Muscle layer of colon (tissue), 2 donors: Measurements from ENCODE around the gene MEIKIN.
"Not testable (repeated sequence)": the region's sequence is repeated elsewhere in the genome, so short reads cannot be mapped to it uniquely, and the experiment has no call there.

Experiments
- H3K27ac ChIP-seq: one replicate; pipeline ENCODE4 v1.7.0; 2013; ENCODE audit warnings: low read depth, mild to moderate bottlenecking, low read length, moderate library complexity
- H3K27me3 ChIP-seq, 2 donors: one replicate each; pipeline ENCODE4 v1.7.0; 2013; ENCODE audit warnings: low read length in 2 of 2, mild to moderate bottlenecking in 2 of 2; ENCODE audit not compliant: insufficient read depth in 2 of 2, control insufficient read depth in 1 of 2
- H3K36me3 ChIP-seq: one replicate; pipeline ENCODE4 v1.7.0; 2013; ENCODE audit warnings: mild to moderate bottlenecking, low read length; ENCODE audit not compliant: insufficient read depth
- H3K4me1 ChIP-seq: one replicate; pipeline ENCODE4 v1.7.0; 2013; ENCODE audit warnings: mild to moderate bottlenecking, low read length; ENCODE audit not compliant: insufficient read depth
- H3K4me3 ChIP-seq, 2 donors: one replicate each; pipeline ENCODE4 v1.7.0; 2013; ENCODE audit warnings: low read length in 2 of 2, low read depth in 1 of 2, mild to moderate bottlenecking in 1 of 2, moderate library complexity in 1 of 2
- H3K9ac ChIP-seq: one replicate; pipeline ENCODE4 v1.7.0; 2013; ENCODE audit warnings: low read length
- H3K9me3 ChIP-seq: one replicate; pipeline ENCODE4 v1.7.0; 2013; ENCODE audit warnings: mild to moderate bottlenecking, low read length
- donor health status: abdominal sarcoma.
- donor health status: Adenocarcinoma of cecum.

The MEIKIN gene

DNA sequence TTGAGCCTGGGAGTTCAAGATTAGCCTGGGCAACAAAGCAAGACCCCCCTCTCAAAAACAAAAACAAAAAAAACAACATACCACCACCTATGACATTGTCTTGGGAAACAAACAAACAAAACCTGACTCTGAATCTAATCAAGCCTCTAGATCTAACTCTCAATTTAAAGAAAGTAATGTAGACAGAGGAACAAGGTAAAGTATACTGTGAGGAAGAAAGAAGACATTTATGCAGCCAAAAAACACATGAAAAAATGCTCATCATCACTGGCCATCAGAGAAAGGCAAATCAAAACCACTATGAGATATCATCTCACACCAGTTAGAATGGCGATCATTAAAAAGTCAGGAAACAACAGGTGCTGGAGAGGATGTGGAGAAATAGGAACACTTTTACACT, 167.3 kb downstream of the MEIKIN start:
- H3K27me3 ChIP-seq, H3K9me3 ChIP-seq, H3K9ac ChIP-seq, H3K4me3 ChIP-seq, H3K36me3 ChIP-seq, H3K27ac ChIP-seq: not testable (repeated sequence)
- H3K4me1 ChIP-seq, result peaks cover 28% of the 10 kb centered on the region

DNA sequence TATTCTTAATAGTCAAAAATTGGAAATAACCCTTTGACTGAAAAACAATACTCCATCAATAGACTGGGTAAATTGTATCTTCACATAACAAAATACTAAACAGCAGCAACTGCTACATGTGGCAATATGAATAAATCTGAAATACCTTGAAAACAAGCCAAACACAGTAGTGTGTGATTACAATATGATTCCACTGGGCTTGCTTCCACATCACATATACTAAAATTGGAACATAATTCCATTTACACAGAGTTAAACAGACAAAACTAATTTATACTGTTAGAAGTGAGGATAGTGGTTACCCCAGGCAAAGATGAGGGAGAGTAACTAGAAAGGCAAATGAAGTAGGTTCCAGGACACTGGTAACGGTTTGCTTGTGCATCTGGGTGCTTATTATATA, 169.0 kb downstream of the MEIKIN start:
- Histone ChIP-seq H3K27ac (no peak overlapping the region), H3K4me1 (peaks cover 36% of the 10 kb centered on the region), H3K4me3 (no peak overlapping the region)

DNA sequence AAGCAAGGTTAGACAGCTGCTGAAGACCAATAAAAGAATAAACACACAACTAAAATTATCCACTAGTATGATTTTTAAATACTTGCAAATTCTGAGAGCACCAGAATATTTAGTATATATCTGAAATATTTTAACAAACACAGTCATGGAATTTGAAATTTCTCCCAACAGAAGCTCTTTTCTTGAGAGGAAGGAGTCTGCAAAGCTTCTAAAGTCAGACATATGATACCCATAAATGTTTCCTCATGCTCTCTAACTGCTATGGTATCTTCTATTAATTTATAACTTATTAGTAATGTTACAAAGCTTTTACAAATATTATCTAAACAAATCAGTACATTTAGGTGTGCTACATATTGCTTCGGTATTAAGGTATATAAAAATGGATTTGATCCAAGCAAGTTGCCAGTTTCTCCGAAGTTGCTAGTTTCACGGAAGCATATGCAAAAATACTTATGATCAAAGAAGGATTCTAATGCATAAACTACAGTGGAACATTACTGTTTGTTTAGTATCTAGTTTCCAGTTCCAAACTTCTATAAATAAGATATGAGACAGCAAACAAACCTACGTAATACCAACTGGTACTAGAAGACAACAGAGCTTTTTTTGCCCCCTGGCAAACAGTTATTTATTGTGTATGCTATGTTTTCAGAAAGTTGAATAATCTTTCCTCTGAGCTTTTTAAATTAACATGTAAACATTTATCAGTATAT, 170.7 kb downstream of the MEIKIN start:
- H3K27ac ChIP-seq, result no peak overlapping the region
- H3K4me1 ChIP-seq, result peaks cover 48% of the 10 kb centered on the region
- no peak overlapping the region for H3K4me3 ChIP-seq
- H3K9me3 ChIP-seq, result no peaks in the 10 kb centered on the region
- H3K9ac ChIP-seq, result no peak overlapping the region
- H3K36me3 ChIP-seq, result no peaks in the 10 kb centered on the region
- no peaks in the 10 kb centered on the region for H3K27me3 ChIP-seq

More for the DNA sequence above, 169.0 kb downstream of the MEIKIN start:
- H3K27me3 ChIP-seq, result no peaks in the 10 kb centered on the region
- no peak overlapping the region for H3K9ac ChIP-seq
- no peaks in the 10 kb centered on the region for H3K36me3 ChIP-seq
- no peaks in the 10 kb centered on the region for H3K9me3 ChIP-seq

GRCh38 chr5:131773805-131774204, 171.7 kb downstream of the MEIKIN start:
- Histone ChIP-seq H3K4me1 (peaks cover 50% of the 10 kb centered on the region), H3K27ac (no peak overlapping the region), H3K4me3 (no peak overlapping the region), H3K9ac (no peak overlapping the region), H3K9me3 (no peaks in the 10 kb centered on the region), H3K27me3 (no peaks in the 10 kb centered on the region), H3K36me3 (no peaks in the 10 kb centered on the region)

GRCh38 chr5:131771692-131772091, 173.8 kb downstream of the MEIKIN start:
- no peaks in the 10 kb centered on the region for H3K9me3 ChIP-seq
- peaks cover 39% of the 10 kb centered on the region for H3K4me1 ChIP-seq
- H3K27me3 ChIP-seq, result no peaks in the 10 kb centered on the region
- H3K9ac ChIP-seq, result no peak overlapping the region
- no peak overlapping the region for H3K4me3 ChIP-seq
- H3K36me3 ChIP-seq, result no peaks in the 10 kb centered on the region
- no peak overlapping the region for H3K27ac ChIP-seq

DNA sequence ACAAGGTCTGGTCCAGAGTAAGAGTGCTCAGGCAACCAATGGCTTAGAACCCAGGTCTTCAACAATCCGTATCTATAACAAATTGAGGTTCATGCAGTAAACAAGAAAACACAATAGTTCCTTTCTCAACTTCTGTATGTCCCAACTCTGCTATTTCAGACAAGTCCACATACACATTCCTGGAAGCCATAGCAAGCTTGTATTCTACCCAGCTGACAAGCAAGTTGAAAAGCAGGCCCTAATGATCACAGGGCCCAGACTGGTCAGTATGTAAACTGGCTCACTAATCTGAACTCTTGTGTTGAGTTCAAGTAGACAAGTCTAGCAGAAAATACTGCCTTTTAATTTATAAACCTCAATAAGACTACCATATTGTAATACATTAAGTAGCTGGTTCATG, 175.5 kb downstream of the MEIKIN start:
- no peaks in the 10 kb centered on the region for H3K36me3 ChIP-seq
- H3K4me1 ChIP-seq, result peaks cover 29% of the 10 kb centered on the region
- H3K27ac ChIP-seq, result no peak overlapping the region

GRCh38 chr5:131769336-131769735, 176.1 kb downstream of the MEIKIN start:
- H3K27me3 ChIP-seq, result no peaks in the 10 kb centered on the region
- H3K9ac ChIP-seq, result no peak overlapping the region
- H3K4me1 ChIP-seq, result peaks cover 29% of the 10 kb centered on the region
- H3K4me3 ChIP-seq, result no peak overlapping the region
- H3K36me3 ChIP-seq, result no peaks in the 10 kb centered on the region
- no peaks in the 10 kb centered on the region for H3K9me3 ChIP-seq
- H3K27ac ChIP-seq, result no peak overlapping the region

More for the DNA sequence above, 175.5 kb downstream of the MEIKIN start:
- H3K27me3 ChIP-seq, result no peaks in the 10 kb centered on the region
- H3K9me3 ChIP-seq, result no peaks in the 10 kb centered on the region
- no peak overlapping the region for H3K4me3 ChIP-seq
- no peak overlapping the region for H3K9ac ChIP-seq

GRCh38 chr5:131767891-131768290, 177.6 kb downstream of the MEIKIN start:
- peaks cover 22% of the 10 kb centered on the region for H3K4me1 ChIP-seq
- no peak overlapping the region for H3K4me3 ChIP-seq
- no peak overlapping the region for H3K9ac ChIP-seq
- no peaks in the 10 kb centered on the region for H3K36me3 ChIP-seq
- no peaks in the 10 kb centered on the region for H3K9me3 ChIP-seq
- no peak overlapping the region for H3K27ac ChIP-seq
- no peaks in the 10 kb centered on the region for H3K27me3 ChIP-seq

GRCh38 chr5:131766689-131767088, 178.8 kb downstream of the MEIKIN start:
- Histone ChIP-seq H3K9ac (no peak overlapping the region), H3K27me3 (no peaks in the 10 kb centered on the region), H3K36me3 (no peaks in the 10 kb centered on the region), H3K4me1 (peaks cover 20% of the 10 kb centered on the region), H3K9me3 (no peaks in the 10 kb centered on the region), H3K4me3 (no peak overlapping the region), H3K27ac (no peak overlapping the region)

DNA sequence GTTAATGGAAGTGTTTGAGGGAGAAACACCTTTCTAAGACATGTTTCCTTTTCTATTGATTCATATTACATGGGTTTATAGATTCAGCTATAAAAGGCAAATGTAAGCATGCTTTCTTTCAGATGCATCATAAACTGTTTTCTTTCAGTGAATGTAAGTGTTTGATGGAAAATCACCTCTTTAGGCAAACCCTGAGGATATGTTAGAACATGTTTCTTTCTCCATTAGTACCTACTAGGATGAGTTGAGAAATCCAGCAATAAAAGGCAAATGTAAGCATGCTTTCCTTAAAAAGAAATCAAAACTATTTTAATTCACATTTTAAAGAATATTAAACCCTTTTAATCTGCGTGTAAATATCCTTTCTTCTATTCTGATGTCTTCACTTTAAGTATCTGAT, 180.2 kb downstream of the MEIKIN start:
- Histone ChIP-seq H3K4me3 (no peak overlapping the region), H3K27me3 (no peaks in the 10 kb centered on the region), H3K9me3 (no peaks in the 10 kb centered on the region), H3K9ac (no peak overlapping the region), H3K4me1 (peaks cover 14% of the 10 kb centered on the region), H3K27ac (no peak overlapping the region), H3K36me3 (no peaks in the 10 kb centered on the region)

- H3K9ac ChIP-seq, result no peak overlapping the region
- H3K27me3 ChIP-seq, result no peaks in the 10 kb centered on the region
- no peak overlapping the region for H3K4me3 ChIP-seq
- no peaks in the 10 kb centered on the region for H3K9me3 ChIP-seq
- no peaks in the 10 kb centered on the region for H3K36me3 ChIP-seq
- H3K4me1 ChIP-seq, result peaks cover 8% of the 10 kb centered on the region
- H3K27ac ChIP-seq, result no peak overlapping the region
Observed at GRCh38 chr5:131763968-131764367, 181.5 kb downstream of the MEIKIN start.

DNA sequence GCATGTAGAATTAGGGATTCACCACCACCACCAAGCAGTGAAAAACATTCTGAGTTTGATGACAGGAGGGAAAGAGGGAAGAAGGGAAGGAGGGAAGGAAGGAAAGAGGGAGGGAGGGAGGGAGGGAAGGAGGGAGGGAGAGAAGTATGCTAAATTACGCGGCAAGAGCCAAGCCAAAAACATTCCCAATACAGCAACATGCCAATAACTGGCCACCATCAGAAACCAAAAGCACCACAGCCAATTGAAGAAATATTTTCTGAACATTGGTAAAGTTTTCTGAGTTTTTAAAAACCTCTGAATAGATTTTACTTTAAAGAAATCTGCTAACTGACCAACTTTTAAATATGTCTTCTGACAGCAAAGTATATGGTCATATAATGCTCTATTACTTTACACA, 184.7 kb downstream of the MEIKIN start:
- H3K27ac ChIP-seq, result no peak overlapping the region
- H3K36me3 ChIP-seq, result no peaks in the 10 kb centered on the region
- no peak overlapping the region for H3K4me3 ChIP-seq
- H3K27me3 ChIP-seq, result no peaks in the 10 kb centered on the region
- H3K9ac ChIP-seq, result no peak overlapping the region
- H3K9me3 ChIP-seq, result no peaks in the 10 kb centered on the region
- peaks cover 31% of the 10 kb centered on the region for H3K4me1 ChIP-seq
